Fibroblast of peridontal ligament (primary cell): ENCODE measurements around the gene TUBB1.
"Not testable (repeated sequence)": the region's sequence is repeated elsewhere in the genome, so short reads cannot be mapped to it uniquely, and the experiment has no call there.

Source experiments
- DNase-seq: peaks from one replicate; pipeline ENCODE4 v3.0.0-alpha.2; 2010; ENCODE audit errors: extremely low read depth

Gene TUBB1

DNA sequence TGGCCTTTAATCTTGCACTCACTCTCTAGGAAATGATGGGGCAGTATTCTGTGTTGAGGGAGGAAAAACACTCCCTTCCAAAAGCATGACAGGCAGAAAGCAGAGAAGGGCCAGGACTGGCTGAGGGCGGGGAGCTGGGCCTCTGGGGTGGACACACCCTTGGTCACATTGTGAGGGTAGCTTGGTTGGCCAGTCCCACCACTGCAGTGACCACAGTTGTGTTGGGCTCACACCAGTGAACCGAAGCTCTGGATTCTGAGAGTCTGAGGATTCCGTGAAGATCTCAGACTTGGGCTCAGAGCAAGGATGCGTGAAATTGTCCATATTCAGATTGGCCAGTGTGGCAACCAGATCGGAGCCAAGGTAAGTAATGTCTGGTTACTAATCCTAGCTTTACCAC, at the start of gene TUBB1:
TSS of gene TUBB1 (plus strand) at position 213 of the 400 bp plus-strand sequence. CDS start at position 307, 94 bp downstream.
- no peak for DNase-seq

DNA sequence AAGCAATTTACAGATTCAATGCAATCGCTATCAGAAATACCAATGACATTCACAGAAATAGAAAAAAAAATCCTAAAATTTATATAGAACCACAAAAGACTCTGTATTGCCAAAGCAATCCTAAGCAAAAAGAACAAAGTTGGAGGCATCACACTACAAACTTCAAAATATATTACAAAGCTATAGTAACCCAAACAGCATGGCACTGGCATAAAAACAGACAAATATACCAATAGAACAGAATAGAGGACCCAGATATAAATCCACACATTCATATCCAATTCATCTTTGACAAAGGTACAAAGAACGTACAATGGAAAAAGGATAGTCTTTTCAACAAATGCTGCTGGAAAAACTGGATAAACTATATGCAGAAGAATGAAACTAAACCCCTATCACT, 49.8 kb upstream of the TUBB1 start:
- DNase-seq: no peak

DNA sequence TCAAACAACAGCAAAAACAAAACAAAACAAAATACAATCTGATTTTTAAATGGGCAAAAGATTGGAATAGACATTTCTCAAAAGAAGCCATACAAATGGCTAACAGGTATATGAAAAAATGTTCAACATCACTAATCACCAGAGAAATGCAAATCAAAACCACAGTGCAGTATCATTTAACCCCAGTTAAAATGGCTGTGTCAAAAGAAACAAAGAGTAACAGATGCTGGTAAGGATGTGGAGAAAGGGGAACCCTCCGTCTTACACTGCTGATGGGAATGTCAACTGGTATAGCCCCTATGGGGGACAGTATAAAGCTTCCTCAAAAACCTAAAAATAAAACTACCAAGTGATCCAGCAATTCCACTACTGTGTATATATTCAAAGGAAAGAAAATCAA, 49.1 kb upstream of the TUBB1 start:
- DNase-seq: no peak

DNA sequence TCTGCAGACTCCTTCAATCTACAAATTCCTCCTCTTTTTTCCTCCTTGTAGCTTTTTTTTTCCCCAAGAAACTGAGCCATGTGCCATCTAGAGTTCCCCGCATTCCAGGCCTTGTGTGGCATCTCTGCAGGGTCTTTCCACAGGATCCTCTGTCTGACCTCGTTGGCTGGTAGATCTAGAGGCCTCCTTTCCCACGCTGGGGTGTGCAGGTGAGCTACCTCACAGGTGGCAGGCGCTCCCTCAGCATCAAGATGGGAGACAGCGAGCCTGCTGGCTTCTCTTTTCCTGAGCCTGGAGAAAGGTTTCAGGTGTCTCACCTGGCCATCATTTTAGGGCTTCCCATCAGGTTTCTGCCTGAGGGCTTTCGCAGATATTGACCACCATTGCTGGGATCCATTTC, 47.8 kb upstream of the TUBB1 start:
- DNase-seq: no peak

DNA sequence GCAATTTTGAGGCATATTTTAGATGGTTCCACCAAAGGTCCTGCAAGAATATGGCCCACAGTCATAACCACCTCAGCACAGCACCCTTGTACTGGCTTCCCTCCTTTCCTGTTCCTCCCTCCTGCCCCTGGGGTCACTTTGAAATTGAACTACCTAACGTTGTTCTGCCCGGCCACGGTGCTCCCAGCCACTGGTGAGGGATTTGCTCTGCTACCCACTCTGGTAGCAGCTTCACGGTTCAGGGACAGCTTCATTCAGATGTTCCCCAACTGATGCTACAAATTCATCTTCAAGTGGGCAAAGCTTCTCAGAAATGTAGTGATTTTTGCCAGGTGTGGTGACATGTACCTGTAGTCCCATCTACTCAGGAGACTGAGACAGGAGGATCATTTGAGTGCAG, 46.0 kb upstream of the TUBB1 start:
- no peak for DNase-seq

DNA sequence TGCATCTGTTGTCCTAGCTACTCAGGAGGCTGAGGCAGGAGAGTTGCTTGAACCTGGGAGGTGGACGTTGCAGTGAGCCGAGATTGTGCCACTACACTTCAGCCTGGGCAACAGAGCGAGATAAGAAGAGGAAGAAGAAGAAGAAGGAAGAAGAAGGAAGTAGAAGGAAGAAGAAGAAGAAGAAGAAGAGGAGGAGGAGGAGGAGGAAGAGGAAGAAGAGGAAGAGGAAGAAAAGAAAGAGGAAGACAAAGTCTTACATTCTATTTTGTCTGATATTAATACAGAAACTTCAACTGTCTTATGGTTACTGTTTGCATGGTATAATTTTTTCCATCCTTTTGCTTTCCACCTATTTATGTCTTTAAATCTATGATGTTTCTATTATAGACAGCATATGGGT, 45.4 kb upstream of the TUBB1 start:
- DNase-seq: no peak

DNA sequence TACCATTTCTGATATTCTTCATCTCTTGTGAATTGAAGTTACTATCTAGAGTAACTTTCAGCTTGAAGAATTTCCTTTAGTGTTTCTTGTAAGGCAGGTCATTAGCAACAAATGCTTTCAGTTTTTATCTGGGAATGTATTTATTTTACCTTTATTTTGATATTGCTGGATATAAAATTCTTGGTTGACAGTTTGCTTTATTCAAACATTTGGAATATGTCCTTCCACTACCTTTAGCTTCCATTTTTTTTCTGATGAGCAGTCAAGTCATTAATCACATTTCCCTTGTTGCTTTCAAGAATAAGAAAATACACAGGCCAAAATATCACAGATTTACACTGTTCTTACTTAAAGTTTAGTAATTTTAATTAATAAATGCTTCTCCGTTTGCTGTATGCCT, 43.9 kb upstream of the TUBB1 start:
- no peak for DNase-seq

DNA sequence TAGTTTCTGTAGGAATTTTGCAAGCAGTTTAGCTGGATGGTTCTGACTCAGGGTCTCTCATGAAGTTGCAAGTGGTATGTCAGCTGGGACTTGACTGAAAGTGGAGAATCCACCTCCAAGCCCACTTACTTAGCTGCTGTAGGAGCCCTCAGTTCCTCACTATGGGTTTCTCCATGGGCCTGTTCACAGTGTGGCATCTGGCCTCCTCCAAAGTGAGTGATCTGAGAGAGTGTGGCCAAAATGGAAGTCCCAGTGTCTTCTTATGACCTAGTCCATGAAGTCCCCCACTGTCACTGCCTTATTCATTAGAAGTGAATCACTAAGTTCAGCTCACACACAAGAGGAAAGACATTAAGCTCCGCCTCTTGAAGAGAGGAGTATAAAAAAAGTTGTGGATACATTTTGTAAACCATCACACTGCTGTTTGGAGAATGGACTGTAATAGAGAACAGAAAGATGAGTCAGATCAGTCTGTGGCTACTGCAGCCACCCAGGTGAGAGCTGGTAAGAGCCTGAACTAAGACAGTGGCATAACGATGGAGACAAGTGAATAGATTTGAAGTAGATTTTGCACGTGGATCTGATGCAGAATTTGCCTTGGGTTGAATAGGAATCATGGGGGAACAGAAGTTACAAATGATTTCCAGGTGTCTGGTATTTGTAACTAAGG, 43.0 kb upstream of the TUBB1 start:
- DNase-seq: no peak

DNA sequence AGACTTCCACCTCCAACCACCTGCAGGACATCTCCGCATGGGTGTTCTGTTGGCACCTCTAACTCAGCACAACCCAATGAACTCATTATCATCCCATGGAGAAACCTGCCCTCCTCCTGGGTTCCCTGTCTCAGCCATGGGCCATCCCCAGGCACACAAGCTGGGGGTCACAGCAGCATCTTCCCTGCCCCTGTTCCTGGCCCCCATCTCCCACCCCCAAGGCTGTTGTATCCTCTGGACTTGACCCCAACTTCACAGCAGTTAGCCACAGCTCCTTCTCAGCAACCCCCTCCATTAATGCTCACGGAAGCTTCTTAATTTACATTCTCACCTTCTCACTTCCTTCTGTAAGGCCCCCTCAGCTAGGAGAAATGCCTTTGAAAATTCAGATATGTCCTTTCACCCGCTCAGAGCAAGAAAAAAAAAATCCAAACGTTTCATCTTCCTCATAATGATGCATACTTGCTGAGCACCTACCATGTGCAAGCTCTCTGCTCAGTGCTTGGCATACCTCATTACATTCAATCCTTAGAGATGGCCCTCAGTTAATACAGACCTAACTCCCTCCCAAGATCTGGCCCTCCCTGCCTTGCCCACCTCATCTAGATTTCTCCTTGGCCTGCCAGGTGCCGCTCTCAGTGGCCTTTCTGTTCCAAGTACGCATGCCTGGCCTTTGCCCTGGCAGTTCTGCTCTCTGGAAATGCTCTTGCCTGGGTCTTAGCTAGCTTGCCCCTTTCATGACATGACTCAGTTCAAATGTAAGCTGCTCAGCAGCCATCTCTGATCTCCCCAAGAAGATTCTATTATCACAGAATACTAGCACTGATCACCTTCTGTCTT, 40.7 kb upstream of the TUBB1 start:
- no peak for DNase-seq

DNA sequence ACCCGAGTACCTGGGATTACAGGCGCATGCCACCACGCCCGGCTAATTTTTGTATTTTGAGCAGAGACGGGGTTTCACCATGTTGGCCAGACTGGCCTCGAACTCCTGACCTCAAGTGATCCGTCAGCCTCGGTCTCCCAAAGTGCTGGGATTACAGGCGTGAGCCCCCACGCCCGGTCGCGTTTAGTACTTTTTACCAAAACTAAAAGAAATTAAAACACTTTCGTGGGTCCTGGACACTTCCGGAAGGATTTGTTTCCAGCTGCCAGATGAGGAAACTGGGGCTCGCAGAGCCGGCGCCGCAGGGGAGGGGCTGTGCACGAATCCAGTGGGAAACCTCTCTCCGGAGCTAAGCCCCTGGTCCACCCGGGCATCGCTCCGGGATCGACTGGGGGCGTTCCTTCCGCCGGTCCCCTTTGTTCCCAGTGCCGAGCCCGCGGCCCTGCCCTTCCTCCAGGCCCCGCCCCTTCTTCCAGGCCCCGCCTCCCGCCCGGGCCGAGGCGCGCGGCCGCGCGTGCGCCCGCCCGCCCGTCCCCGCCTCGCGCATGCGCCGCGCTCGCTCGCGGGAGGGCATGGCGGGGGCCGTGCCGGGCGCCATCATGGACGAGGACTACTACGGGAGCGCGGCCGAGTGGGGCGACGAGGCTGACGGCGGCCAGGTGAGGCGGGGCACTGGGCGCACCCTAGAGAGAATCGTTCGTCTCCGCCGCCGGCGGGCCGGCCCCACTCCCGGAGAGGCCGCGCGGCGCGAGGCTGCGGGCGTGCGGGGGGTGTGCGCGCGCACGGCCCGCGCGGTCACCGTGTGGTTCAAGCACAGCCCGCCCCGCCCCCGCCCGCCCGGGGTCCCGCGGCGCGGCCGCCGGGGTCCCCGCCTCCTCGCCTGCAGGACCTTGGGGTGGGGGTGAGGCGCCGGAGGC, 38.3 kb upstream of the TUBB1 start, which contains the start of gene NELFCD:
TSS of gene NELFCD (plus strand) at position 546 of the 917 bp plus-strand sequence. CDS start at position 600, 54 bp downstream.
- peak; percentile 65 for DNase-seq

DNA sequence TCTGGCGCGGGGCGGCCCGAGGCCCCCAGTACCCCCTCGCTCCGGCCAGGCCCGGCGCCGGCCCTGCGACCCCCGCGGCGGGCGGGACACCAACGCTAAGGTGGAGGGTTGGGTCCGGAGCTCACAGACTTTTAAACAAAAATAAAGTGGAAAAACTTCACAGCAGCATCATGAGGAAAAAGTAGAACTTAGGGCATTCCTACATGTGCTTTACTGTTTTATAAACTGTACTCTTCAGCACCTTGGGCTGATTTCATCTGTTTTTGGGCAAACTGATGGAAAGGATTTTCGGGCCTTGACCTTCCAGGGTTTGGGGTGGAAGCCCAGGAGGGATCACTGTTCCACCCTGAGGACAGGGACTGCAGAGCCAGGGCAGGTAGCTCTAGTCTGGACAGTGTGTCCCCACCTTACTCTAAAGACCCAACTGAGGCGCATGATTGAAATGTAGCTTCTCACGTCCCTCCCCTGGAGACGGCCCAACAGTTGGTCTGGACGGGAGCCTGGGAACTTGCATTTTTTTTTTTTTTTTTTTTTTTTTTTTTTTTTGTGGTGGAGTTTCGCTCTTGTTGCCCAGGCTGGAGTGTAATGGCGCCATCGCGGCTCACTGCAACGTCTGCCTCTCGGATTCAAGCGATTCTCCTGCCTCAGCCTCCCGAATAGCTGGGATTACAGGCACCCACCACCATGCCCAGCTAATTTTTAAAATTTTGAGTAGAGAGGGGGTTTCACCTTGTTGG, 37.4 kb upstream of the TUBB1 start:
- peak; percentile 27 for DNase-seq

DNA sequence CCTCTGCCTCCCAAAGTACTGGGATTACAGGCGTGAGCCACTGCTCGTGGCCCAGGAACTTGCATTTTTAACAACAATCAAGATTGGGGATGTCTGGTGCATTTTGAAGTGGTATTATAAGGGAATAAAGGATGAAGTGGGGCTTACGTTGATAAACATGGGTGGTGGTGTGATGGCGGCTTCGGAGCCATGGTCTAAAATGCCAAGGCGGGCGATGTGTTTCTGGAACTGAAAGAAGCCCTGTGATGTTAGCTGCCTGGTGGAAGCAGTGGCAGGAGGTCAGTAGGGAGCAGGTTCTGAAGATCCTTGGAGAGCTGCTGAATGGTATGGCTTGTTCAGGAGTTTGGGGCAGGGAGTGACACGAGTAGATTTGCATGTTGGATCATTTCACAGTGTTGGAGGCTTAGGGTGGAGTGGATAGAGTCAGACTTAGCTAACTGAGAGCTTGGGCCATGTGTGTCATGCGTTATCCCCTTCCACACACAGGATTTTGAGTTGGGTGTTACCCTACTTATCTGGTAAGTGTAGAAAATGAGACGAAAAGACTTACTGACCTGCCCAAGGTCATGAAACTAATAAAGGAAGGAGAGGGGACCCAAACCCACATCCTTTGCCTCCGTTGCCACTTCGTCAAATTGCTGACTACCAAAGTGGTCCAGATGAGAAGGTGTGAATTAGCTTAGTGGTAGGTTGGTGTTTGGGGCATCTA, 36.7 kb upstream of the TUBB1 start:
- DNase-seq: no peak

DNA sequence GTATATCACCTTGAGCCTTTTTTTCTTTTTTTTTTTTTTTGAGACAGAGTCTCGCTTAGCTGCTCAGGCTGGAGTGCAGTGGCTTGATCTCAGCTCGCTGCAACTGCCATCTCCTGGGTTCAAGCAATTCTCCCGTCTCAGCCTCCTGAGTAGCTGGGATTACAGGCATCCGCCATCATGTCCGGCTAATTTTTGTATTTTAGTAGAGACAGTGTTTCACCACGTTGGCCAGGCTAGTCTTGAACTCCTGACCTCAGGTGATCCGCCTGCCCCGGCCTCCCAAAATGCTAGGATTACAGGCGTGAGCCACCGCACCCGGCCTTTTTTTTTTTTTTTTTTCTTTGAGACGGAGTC, 36.1 kb upstream of the TUBB1 start:
- not testable (repeated sequence) for DNase-seq

DNA sequence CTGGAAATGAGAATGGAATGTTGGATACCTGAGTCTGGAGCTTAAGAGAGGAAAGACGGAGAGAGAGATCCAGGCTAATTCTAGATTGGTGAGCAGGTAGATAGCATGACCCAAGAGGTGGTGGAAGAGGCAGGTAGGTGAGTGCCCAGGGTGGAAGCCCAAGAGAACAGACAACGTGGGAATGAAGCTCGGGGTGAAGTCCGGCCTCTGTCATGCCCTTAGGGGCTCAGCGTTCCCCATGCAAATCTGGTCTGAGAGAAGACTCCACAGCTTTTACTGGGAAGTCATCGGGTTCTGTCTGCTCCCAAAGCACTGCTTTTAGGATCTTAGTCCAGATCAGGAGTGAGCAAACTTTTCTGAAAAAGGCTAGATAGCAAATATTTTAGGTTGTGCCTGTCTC, 34.5 kb upstream of the TUBB1 start:
- no peak for DNase-seq

DNA sequence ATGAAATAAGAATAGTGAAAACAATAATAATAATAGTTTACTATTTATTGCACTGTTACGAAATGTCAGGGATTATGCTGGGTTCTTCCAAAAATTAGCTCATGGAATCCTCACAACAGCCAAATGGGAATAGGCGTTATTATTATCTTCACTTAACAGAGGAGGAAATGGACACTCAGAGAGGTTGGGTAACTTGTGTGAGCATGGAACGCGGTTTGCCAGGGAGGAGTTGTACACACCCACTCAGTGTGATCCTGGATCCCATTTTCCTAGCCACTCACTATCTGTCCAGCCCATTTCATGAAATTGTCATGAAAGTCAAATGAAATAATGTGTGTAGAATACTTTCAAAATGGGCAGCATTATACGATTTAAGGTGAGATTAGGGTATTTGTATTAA, 33.6 kb upstream of the TUBB1 start:
- no peak for DNase-seq

DNA sequence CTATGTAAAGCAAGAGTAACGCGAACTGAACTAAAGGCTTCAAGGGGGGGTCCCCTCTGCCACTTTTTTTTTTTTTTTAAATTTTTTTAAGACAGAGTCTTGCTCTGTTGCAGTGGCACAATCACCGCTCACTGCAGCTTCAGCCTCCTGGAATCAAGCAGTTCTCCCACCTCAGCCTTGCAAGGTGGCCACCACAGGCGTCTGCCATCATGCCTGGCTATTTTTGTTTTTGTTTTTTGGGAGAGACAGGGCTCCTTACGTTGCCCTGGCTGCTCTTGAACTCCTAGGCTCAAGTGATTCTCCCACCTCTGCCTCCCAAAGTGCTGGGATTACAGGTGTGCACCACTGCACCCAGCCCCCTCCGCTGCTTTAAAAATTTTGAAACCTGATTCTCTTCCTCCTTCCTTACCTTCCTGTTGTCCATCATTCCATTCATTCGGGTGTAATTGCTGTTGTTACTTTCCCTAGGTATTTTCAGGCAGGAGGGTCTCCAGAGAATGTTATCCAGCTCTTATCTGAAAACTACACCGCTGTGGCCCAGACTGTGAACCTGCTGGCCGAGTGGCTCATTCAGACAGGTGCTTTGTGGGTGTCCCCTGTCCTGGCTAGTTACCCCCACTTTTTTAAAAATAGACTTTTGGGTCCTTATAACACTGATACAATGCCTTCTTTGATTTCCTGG, 32.8 kb upstream of the TUBB1 start:
- no peak for DNase-seq

DNA sequence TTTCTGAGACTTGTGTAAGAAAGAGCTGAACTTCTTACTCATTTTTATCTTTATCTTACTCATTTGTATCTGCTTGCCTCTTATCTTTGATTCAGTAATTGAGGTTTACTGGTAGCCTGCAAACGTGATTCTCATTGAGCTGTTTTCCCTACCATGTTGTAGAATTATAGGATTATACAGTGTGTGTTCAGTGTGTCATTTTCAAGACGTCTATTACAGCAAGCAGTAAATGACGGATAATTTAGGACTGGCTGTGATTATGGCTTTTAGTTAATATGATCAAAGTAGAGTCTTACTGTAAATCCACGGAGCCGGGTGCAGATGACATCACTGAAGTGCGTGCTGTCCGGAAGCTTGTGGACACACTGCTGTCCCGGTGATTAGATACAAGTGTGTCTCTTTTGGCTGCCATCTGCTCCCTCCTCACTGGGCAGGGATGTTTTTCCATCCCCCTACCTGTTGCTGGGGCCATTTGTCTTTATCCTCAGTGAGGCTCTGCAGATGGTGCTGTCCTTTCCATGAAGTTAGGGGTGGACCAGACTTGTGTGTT, 32.2 kb upstream of the TUBB1 start:
- no peak for DNase-seq

DNA sequence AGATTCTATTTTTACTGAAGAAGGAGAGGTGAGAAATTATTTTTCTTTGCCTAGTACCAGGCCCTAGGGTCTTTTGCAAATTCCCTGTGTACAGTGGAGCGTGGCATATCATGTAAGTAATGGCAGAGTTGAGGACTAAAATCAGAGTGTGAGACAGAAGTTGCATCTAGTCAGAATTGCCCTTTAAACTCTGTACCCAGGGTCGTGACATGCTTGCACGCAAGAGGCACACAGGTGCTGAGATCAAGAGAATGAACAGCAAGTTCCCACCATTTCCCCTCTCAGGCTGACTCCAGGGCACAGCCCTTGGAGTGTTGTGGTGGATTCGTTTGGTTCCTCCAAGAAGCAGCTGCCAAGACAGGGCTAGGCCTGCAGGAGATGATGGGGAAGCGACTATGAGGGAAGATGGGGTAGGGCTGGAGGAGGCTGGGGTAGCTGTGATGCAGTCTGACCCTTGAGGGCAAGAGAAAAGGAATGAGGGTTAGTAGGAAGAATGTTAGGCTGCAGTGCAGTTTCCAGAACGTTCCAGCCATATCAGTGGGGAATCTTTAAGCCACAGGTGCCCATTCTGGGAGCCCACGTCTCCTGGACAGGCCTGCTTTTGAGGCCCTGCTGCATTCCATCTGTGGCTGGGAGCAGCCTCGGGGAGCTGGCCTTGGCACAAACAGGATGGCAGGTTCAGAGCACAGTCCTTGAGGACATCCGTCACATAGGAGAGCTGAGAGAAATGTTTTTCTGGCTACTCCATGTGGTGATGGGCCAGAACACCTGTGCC, 31.3 kb upstream of the TUBB1 start:
- DNase-seq: no peak

DNA sequence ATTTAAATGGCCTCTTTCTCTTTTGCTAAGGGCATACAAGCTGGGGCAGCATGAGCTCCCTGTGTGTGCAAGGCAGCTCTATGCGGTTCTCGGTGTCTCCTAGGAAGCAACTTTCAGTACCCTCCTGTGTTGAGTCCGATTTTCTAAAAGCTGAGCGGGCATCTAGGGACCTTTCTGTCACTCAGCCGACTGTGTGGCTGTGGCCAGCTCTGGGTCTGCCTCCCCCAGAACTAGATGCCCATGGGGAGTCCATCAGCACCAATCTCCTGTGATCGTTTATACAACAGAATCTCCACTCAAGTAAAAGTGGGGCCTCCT, 30.7 kb upstream of the TUBB1 start:
- DNase-seq: no peak
